IMR-90 (cell line): Measurements from ENCODE around the gene TFRC. TPM values are rescaled to one million over a fixed set of nuclear protein-coding genes. Genes with fewer than 3 reads are reported as not detected.

ENCODE experiments used
- ATAC-seq: fragments of 200-7000 bp; cut with Tn5 transposase; 2 replicates; pipeline ENCODE4 v1.9.1; 2020; ENCODE audit warnings: low read depth, mild to moderate bottlenecking, moderate library complexity
- BruUV-seq: library from RNA; stranded (reverse); fragments of 400-500 nt; replicated peaks from 2 replicates; lab custom pipeline; 2021; lab: Mats Ljungman, UMichigan
- CTCF ChIA-PET: fragments of 300-600 bp; formaldehyde crosslinking; extraction: SDS; loops from one replicate; lab custom pipeline; 2021; ENCODE audit warnings: antibody characterized with exemption; lab: Yijun Ruan, JAX
- POLR2A ChIA-PET: fragments of 300-600 bp; sonication (Branson Sonifier 250); formaldehyde crosslinking; loops from one replicate; lab custom pipeline; 2022; ENCODE audit warnings: antibody characterized with exemption; ENCODE audit not compliant: unreplicated experiment; lab: Charles Lee
- DNase-seq: peaks from one replicate; pipeline ENCODE4 v3.0.0; 2013
- H2AFZ ChIP-seq: replicated peaks from 2 replicates; pipeline ENCODE3; 2013; ENCODE audit warnings: low read length, mild to moderate bottlenecking; ENCODE audit not compliant: poor library complexity
- H2AK5ac ChIP-seq: 2 replicates; pipeline ENCODE4 v1.6.1; 2013; ENCODE audit warnings: low read depth, low read length, inconsistent platforms
- H2AK9ac ChIP-seq: replicated peaks from 2 replicates; pipeline ENCODE3; 2013; ENCODE audit warnings: mild to moderate bottlenecking, low read depth, low read length, moderate library complexity; ENCODE audit not compliant: poor library complexity
- H2BK120ac ChIP-seq: 2 replicates; pipeline ENCODE4 v1.6.1; 2013; ENCODE audit warnings: low read depth, low read length, inconsistent platforms
- H2BK15ac ChIP-seq: 3 replicates; pipeline ENCODE4 v1.6.1; 2013; ENCODE audit warnings: low read depth, low read length, inconsistent platforms
- H2BK20ac ChIP-seq: 2 replicates; pipeline ENCODE4 v1.6.1; 2013; ENCODE audit warnings: low read depth, mild to moderate bottlenecking, inconsistent platforms, low read length, moderate library complexity
- H2BK5ac ChIP-seq: 2 replicates; pipeline ENCODE4 v1.6.1; 2013; ENCODE audit warnings: mild to moderate bottlenecking, low read depth, low read length, inconsistent platforms; ENCODE audit not compliant: poor library complexity, severe bottlenecking
- H3K14ac ChIP-seq: replicated peaks from 2 replicates; pipeline ENCODE4 v1.6.1; 2013; ENCODE audit warnings: low read depth, low read length, inconsistent platforms
- H3K18ac ChIP-seq: 2 replicates; pipeline ENCODE4 v1.6.1; 2013; ENCODE audit warnings: low read depth, low read length, control low read depth
- H3K23ac ChIP-seq: 2 replicates; pipeline ENCODE4 v1.6.1; 2013; ENCODE audit warnings: low read depth, low read length, inconsistent platforms
- H3K27ac ChIP-seq: 2 replicates; pipeline ENCODE4 v1.5.1; 2013; ENCODE audit warnings: mild to moderate bottlenecking, control low read depth, low read length; ENCODE audit not compliant: insufficient read depth
- H3K27me3 ChIP-seq: 2 replicates; pipeline ENCODE4 v1.6.1; 2013; ENCODE audit warnings: low read length; ENCODE audit not compliant: control insufficient read depth, insufficient read depth
- H3K36me3 ChIP-seq: 2 replicates; pipeline ENCODE4 v1.6.1; 2013; ENCODE audit warnings: low read length, mixed read lengths; ENCODE audit not compliant: control insufficient read depth, insufficient read depth
- H3K4ac ChIP-seq: 2 replicates; pipeline ENCODE4 v1.6.1; 2013; ENCODE audit warnings: low read depth, low read length, inconsistent platforms
- H3K4me1 ChIP-seq: 2 replicates; pipeline ENCODE4 v1.6.1; 2013; ENCODE audit warnings: low read length, mixed read lengths; ENCODE audit not compliant: control insufficient read depth, insufficient read depth
- H3K4me2 ChIP-seq: 2 replicates; pipeline ENCODE4 v1.6.1; 2013; ENCODE audit warnings: low read depth, mild to moderate bottlenecking, control low read depth, low read length, moderate library complexity
- H3K4me3 ChIP-seq: 2 replicates; pipeline ENCODE4 v1.5.1; 2013; ENCODE audit warnings: low read depth, mild to moderate bottlenecking, control low read depth, low read length, moderate library complexity; ENCODE audit not compliant: insufficient read depth
- H3K56ac ChIP-seq: 2 replicates; pipeline ENCODE4 v1.6.1; 2013; ENCODE audit warnings: low read length, inconsistent platforms; ENCODE audit not compliant: insufficient read depth; ENCODE audit errors: extremely low read depth
- H3K79me1 ChIP-seq, 2 experiments: 2 replicates each; pipeline ENCODE4 v1.6.1; 2013; ENCODE audit warnings: low read length in 2 of 2, inconsistent platforms in 1 of 2, low read depth in 1 of 2
- H3K9ac ChIP-seq: 2 replicates; pipeline ENCODE4 v1.6.1; 2013; ENCODE audit warnings: low read depth, low read length, control low read depth
- H3K9me1 ChIP-seq: 2 replicates; pipeline ENCODE4 v1.6.1; 2013; ENCODE audit warnings: low read length, inconsistent platforms; ENCODE audit not compliant: insufficient read depth
- H3K9me3 ChIP-seq: 2 replicates; pipeline ENCODE4 v1.6.1; 2013; ENCODE audit warnings: low read length; ENCODE audit not compliant: control insufficient read depth, insufficient read depth
- H4K20me1 ChIP-seq: 2 replicates; pipeline ENCODE4 v1.6.1; 2013; ENCODE audit warnings: low read length, inconsistent platforms; ENCODE audit not compliant: insufficient read depth
- H4K5ac ChIP-seq: 2 replicates; pipeline ENCODE4 v1.6.1; 2013; ENCODE audit warnings: mild to moderate bottlenecking, low read depth, low read length, control low read depth
- H4K8ac ChIP-seq, 2 experiments: 2 replicates each; pipeline ENCODE4 v1.6.1; 2013; ENCODE audit warnings: low read depth in 2 of 2, low read length in 2 of 2, control low read depth in 1 of 2, inconsistent platforms in 1 of 2
- H4K91ac ChIP-seq: 2 replicates; pipeline ENCODE4 v1.6.1; 2013; ENCODE audit warnings: low read depth, low read length, inconsistent platforms; ENCODE audit not compliant: insufficient read depth
- BHLHE40 ChIP-seq: fragments of 150-350 bp; IDR thresholded peaks from 2 replicates; pipeline ENCODE4 v1.6.1; 2016; ENCODE audit warnings: mild to moderate bottlenecking, low read depth, low read length
- SMC3 ChIP-seq: fragments of 150-350 bp; IDR thresholded peaks from 2 replicates; pipeline ENCODE4 v1.6.1; 2016; ENCODE audit warnings: low read depth, mild to moderate bottlenecking, antibody characterized with exemption, low read length, moderate library complexity
- WGBS, 2 experiments: methylation state at CpG; one replicate each; pipeline versions ENCODE4 v1.1.5 to v1.1.7; 2013; ENCODE audit warnings: missing lambda C conversion rate in 2 of 2; ENCODE audit not compliant: insufficient read length in 1 of 2; ENCODE audit errors: extremely low coverage in 2 of 2; 5-methylcytosine and 5-hydroxymethylcytosine counted together
- dilution Hi-C: fragments of 300-500 bp; cut with HindIII; formaldehyde crosslinking; loops from one replicate; pipeline ENCODE4 v1.14.3; 2018; ENCODE audit warnings: low sequenced_read_pairs; ENCODE audit not compliant: unreplicated experiment
- in situ Hi-C: fragments of 300-500 bp; cut with MboI; formaldehyde crosslinking; loops from 3 replicates; pipeline ENCODE4 v1.14.3; 2019; ENCODE audit warnings: low sequenced_read_pairs, inconsistent platforms, mixed read lengths
- intact Hi-C: fragments of 100-400 bp; cut with micrococcal nuclease; formaldehyde crosslinking; loops from 2 replicates; pipeline ENCODE4 v1.10.0; 2022
- polyA plus RNA-seq, 3 experiments: library from polyadenylated mRNA; depleted of rRNA; stranded (reverse); fragments of >200 nt; gene quantifications; 2 replicates each; pipeline ENCODE4 v1.2.3, GENCODE V29; 2012; ENCODE audit warnings: low replicate concordance in 1 of 3
- total RNA-seq: library from RNA; depleted of rRNA; stranded (reverse); fragments of >200 nt; gene quantifications from 2 replicates; pipeline ENCODE4 v1.2.3, GENCODE V29; 2012

Gene TFRC
- total and polyA plus RNA-seq, 2 of the 4 experiments (the other 2 are of a cell fraction) = 78.6 to 156 TPM

GRCh38 chr3:196063456-196063855, 18.4 kb downstream of the TFRC start:
- H4K5ac ChIP-seq = peak overlapping the region; percentile 67
- no peak overlapping the region; the same call in 1 of the 2 replicates for H3K14ac ChIP-seq
- no peaks in the 10 kb centered on the region for H3K9me1 ChIP-seq
- peak overlapping the region; percentile 78; the same call in 1 of the 2 replicates for H3K23ac ChIP-seq
- H2BK20ac ChIP-seq = no peak overlapping the region
- intact Hi-C loops = no loop called here
- ATAC-seq (peak; percentile 80), DNase-seq (peak; percentile 71)
- dilution Hi-C loops = loop anchor here (25.0 kb wide), 1 partner anchor 124 kb away; no protein-coding TSS in a partner anchor
- ChIA-PET POLR2A (no interaction called here), CTCF (interaction anchor here (1.2 to 1.6 kb wide), 2 partner anchors 10 to 133 kb away, joined by 3 to 8 read pairs; no protein-coding TSS in a partner anchor)
- no peak overlapping the region for H3K4ac ChIP-seq
- H2AFZ ChIP-seq = no peak overlapping the region
- H2AK9ac ChIP-seq = no peak overlapping the region
- H3K9me3 ChIP-seq = no peaks in the 10 kb centered on the region
- in situ Hi-C loops = no loop called here
- H2AK5ac ChIP-seq = no peak overlapping the region
- no peak overlapping the region for H3K56ac ChIP-seq
- no peaks in the 10 kb centered on the region; the same call in 1 of the 2 replicates for H4K20me1 ChIP-seq
- peaks cover 3 to 9% of the 10 kb centered on the region in 2 experiments; a peak in 2 of 4 replicates for H3K79me1 ChIP-seq
- peak overlapping the region; percentile 28; the same call in 1 of the 2 replicates for H3K4me2 ChIP-seq
- H3K4me1 ChIP-seq = peaks cover 10% of the 10 kb centered on the region
- peaks cover 45% of the 10 kb centered on the region for H3K36me3 ChIP-seq
- peak overlapping the region in 1 of 2 experiments; percentile 28; a peak in 1 of 4 replicates for H4K8ac ChIP-seq
- H3K27ac ChIP-seq = peak overlapping the region; percentile 41; the same call in 1 of the 2 replicates
- 68 to 100% methylated on average over 1 to 4 of the region's 6 CpGs for WGBS, 2 experiments
- peak overlapping the region; percentile 57; the same call in 1 of the 2 replicates for H3K18ac ChIP-seq
- H3K4me3 ChIP-seq = no peak overlapping the region
- TF ChIP-seq BHLHE40 (peak; percentile 54; the same call in 1 of the 2 replicates), SMC3 (no peak)
- no TSS peak for BruUV-seq
- no peak overlapping the region for H3K9ac ChIP-seq
- H3K27me3 ChIP-seq = no peaks in the 10 kb centered on the region
- no peak overlapping the region for H2BK15ac ChIP-seq
- peak overlapping the region; percentile 99 for H2BK5ac ChIP-seq
- H2BK120ac ChIP-seq = no peak overlapping the region
- no peak overlapping the region for H4K91ac ChIP-seq
